GM12875 (cell line): ENCODE data around the gene GAA.

ENCODE experiments used
- H3K4me3 ChIP-seq: one replicate; pipeline ENCODE4 v1.5.1; 2011; ENCODE audit warnings: low read depth, low read length, control low read depth
- TF ChIP-seq, protein P1 (sequence below): IDR thresholded peaks from 2 replicates; pipeline ENCODE4 v1.5.1; 2011; ENCODE audit warnings: low read depth, mild to moderate bottlenecking, control low read depth, inconsistent platforms, low read length, moderate library complexity, borderline replicate concordance; ENCODE audit not compliant: insufficient read depth

Gene GAA

DNA sequence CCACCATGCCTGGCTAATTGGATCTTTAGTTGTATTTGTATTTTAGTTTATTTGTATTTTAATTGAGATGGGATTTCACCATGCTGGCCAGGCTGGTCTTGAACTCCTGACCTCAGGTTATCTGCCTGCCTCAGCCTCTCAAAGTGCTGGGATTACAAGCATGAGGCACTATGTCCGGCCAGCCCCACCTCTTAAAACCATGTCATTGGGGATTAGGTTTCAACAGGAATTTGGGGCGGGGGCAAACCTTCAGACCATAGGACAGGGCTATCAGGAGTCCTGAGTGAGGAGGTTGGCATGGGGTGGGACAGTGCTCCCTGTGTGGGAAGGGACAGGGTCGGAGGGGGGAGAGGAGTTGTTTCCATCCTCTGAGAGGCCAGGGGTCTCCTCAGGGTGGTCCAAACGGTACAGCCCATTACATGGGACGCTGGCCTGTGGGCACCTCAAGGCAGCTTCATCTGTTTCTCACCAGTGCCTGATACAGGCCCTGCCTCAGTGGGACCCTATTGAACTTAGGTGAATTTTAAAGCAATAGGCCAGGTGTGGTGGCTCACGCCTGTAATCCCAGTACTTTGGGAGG is 21.6 kb downstream of the GAA start:
- TF ChIP-seq, protein P1, sequence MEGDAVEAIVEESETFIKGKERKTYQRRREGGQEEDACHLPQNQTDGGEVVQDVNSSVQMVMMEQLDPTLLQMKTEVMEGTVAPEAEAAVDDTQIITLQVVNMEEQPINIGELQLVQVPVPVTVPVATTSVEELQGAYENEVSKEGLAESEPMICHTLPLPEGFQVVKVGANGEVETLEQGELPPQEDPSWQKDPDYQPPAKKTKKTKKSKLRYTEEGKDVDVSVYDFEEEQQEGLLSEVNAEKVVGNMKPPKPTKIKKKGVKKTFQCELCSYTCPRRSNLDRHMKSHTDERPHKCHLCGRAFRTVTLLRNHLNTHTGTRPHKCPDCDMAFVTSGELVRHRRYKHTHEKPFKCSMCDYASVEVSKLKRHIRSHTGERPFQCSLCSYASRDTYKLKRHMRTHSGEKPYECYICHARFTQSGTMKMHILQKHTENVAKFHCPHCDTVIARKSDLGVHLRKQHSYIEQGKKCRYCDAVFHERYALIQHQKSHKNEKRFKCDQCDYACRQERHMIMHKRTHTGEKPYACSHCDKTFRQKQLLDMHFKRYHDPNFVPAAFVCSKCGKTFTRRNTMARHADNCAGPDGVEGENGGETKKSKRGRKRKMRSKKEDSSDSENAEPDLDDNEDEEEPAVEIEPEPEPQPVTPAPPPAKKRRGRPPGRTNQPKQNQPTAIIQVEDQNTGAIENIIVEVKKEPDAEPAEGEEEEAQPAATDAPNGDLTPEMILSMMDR = no peak

DNA sequence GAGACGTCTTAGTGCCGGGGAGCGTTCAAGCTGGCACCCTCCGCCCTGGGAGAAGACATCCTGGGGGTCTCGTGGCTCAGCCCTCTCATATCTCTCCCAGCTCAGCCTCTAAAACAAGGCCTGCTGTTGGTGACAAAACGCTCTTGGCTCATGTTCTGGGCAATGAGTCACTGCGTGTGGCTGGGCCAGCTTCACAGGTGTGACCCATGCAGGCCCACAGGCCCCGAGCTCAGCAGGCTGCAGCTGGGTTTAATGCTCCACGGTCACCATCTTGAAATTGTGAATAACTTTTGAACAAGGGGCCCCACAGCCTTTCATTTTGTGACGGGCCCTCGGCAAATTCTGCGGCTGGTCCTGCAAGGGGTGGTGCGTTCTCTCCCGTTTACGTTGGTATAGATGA is 22.4 kb downstream of the GAA start:
- TF ChIP-seq, protein P1 = no peak
- H3K4me3 ChIP-seq = no peak overlapping the region

More for the DNA sequence above, 21.6 kb downstream of the GAA start:
- no peak overlapping the region for H3K4me3 ChIP-seq

GRCh38 chr17:80124351-80124981 is 23.1 kb downstream of the GAA start:
- TF ChIP-seq, protein P1 = peak; percentile 36; the same call in 1 of the 2 replicates
- H3K4me3 ChIP-seq = no peak overlapping the region

DNA sequence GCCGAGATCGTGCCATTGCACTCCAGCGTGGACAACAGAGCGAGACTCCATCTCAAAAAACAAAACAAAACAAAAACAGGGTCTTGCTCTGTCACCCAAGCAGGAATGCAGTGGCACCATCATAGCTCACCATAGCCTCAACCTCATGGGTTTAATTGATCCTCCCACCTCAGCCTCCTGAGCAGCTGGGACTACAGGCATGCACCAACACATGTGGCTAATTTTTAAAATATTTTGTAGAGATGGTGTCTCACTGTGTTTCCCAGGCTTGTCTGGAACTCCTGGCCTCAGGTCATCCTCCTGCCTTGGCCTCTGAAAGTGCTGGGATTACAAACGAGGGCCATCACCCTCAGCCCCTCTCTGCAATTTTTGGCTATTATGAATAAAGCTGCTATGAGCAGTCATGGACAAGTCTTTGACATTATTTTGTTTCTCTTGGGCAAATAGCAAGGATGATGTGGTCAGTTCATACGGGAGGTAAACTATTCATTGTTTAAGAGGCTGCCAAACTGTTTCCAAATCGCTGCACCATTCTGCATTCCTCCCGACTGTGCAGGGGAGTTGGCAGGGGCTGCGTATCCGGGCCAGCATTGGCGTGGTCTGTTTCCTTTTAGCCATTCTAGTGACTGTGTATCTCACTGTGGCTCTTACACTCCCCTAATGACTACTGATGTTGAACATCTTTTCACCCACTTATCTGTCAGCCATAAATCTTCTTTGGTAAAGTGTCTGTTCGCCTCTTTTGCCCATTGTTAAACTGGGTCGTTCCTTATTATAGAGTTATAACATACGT is 24.5 kb downstream of the GAA start:
- no peak overlapping the region for H3K4me3 ChIP-seq
- TF ChIP-seq, protein P1 = no peak

DNA sequence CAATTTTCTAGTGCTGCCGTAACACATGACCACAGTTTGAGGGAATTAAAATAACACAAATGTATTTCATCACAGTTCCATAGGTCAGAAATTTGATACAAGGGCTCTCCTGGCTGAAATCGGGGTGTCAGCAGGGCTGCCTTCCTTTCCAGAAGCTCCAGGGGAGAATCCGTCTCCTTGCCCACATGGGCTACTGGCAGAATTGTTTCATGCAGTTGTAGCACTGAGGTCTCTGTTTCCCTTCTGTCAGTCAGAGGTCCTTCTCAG is 25.0 kb downstream of the GAA start:
- no peak overlapping the region for H3K4me3 ChIP-seq
- TF ChIP-seq, protein P1 = no peak

DNA sequence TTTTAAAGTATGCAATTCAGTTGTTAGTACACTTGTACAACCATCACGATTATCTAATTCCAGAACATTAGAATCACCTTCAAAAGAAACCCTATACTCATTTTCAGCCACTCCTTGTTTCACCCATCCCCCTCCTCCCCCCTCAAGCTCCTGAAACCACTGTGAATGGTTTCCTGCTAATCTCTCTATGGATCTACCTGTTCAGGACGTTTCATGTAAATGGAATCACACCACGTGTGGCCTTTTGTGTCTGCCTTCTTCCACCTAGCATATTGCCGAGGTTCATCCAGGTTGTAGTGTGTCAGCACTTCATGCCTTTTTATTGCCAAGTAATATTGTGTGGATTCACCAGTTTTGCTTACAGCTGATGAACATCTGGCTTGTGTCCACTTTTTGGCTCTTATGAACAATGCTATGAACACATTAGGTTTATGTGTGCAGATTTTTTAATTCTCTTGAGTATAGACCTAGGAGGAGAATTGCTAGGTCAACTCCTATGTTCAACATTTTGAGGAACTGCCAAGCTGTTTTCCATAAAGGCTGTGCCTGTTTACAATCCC is 27.7 kb downstream of the GAA start:
- no peak overlapping the region for H3K4me3 ChIP-seq
- TF ChIP-seq, protein P1 = no peak
